Activated naive CD8-positive, alpha-beta T cell treated with anti-CD3 and anti-CD28 coated beads, Interleukin-2, amount 50 U/mL, for 24 hours (primary cell): Measurements from ENCODE around the gene TMEM130.
A peak's percentile ranks its signal among the peaks of the same experiment; 100 is the strongest.

ENCODE experiments used
- ATAC-seq: fragments of 150-1000 bp; cut with Tn5 transposase; one replicate; pipeline ENCODE4 v1.10.0; 2021
- DNase-seq: peaks from one replicate; pipeline ENCODE4 v3.0.0; 2021
- H3K27ac Mint-ChIP-seq: one replicate; pipeline ENCODE4 v1.8.0; 2021; ENCODE audit warnings: mild to moderate bottlenecking, mixed read lengths
- H3K27me3 Mint-ChIP-seq: one replicate; pipeline ENCODE4 v1.8.0; 2021; ENCODE audit warnings: mixed read lengths
- H3K36me3 Mint-ChIP-seq: one replicate; pipeline ENCODE4 v1.8.0; 2021; ENCODE audit warnings: low read depth, mixed read lengths
- H3K4me1 Mint-ChIP-seq: one replicate; pipeline ENCODE4 v1.8.0; 2021; ENCODE audit warnings: mixed read lengths
- H3K4me3 Mint-ChIP-seq: one replicate; pipeline ENCODE4 v1.8.0; 2021; ENCODE audit warnings: mild to moderate bottlenecking, moderate library complexity, mixed read lengths
- H3K9me3 Mint-ChIP-seq: one replicate; pipeline ENCODE4 v1.8.0; 2021; ENCODE audit warnings: mixed read lengths

TMEM130 gene

GRCh38 chr7:98869597-98870120, at the start of gene TMEM130:
Gene TMEM130 (minus strand): TSS chr7:98870014. CDS start chr7:98869861, 153 bp downstream.
- Mint-ChIP-seq H3K4me3 (peak within 1 kb of the TSS; percentile 72), H3K36me3 (no peaks in the 10 kb centered on the region), H3K9me3 (no peaks in the 10 kb centered on the region), H3K4me1 (peaks cover 6% of the 10 kb centered on the region), H3K27ac (no peak within 1 kb of the TSS), H3K27me3 (peaks cover 29% of the 10 kb centered on the region)
- DNase-seq: peak; percentile 10
- no peak for ATAC-seq

GRCh38 chr7:98917331-98917730, 47.5 kb upstream of the TMEM130 start:
- ATAC-seq: no peak
- peaks cover 49% of the 10 kb centered on the region for H3K36me3 Mint-ChIP-seq
- no peak for DNase-seq
- H3K27me3 Mint-ChIP-seq: no peaks in the 10 kb centered on the region
- H3K9me3 Mint-ChIP-seq: no peaks in the 10 kb centered on the region
- H3K4me3 Mint-ChIP-seq: no peak overlapping the region
- H3K4me1 Mint-ChIP-seq: no peaks in the 10 kb centered on the region
- H3K27ac Mint-ChIP-seq: no peak overlapping the region

GRCh38 chr7:98913612-98914011, 43.8 kb upstream of the TMEM130 start:
- H3K27me3 Mint-ChIP-seq: no peaks in the 10 kb centered on the region

GRCh38 chr7:98913026-98913425, 43.2 kb upstream of the TMEM130 start:
- no peak for DNase-seq
- H3K36me3 Mint-ChIP-seq: peaks cover 50% of the 10 kb centered on the region
- no peaks in the 10 kb centered on the region for H3K27me3 Mint-ChIP-seq
- no peaks in the 10 kb centered on the region for H3K4me1 Mint-ChIP-seq
- H3K4me3 Mint-ChIP-seq: no peak overlapping the region
- ATAC-seq: no peak
- no peaks in the 10 kb centered on the region for H3K9me3 Mint-ChIP-seq
- H3K27ac Mint-ChIP-seq: no peak overlapping the region

More at GRCh38 chr7:98913612-98914011, 43.8 kb upstream of the TMEM130 start:
- DNase-seq (no peak), ATAC-seq (no peak)
- H3K36me3 Mint-ChIP-seq: peaks cover 45% of the 10 kb centered on the region
- no peaks in the 10 kb centered on the region for H3K9me3 Mint-ChIP-seq
- H3K4me1 Mint-ChIP-seq: no peaks in the 10 kb centered on the region
- H3K4me3 Mint-ChIP-seq: no peak overlapping the region
- H3K27ac Mint-ChIP-seq: no peak overlapping the region

GRCh38 chr7:98911916-98912315, 42.1 kb upstream of the TMEM130 start:
- H3K36me3 Mint-ChIP-seq: peaks cover 48% of the 10 kb centered on the region
- H3K9me3 Mint-ChIP-seq: no peaks in the 10 kb centered on the region
- H3K4me1 Mint-ChIP-seq: no peaks in the 10 kb centered on the region
- ATAC-seq (no peak), DNase-seq (no peak)
- H3K27ac Mint-ChIP-seq: no peak overlapping the region
- no peak overlapping the region for H3K4me3 Mint-ChIP-seq
- H3K27me3 Mint-ChIP-seq: no peaks in the 10 kb centered on the region

GRCh38 chr7:98910427-98910826, 40.6 kb upstream of the TMEM130 start:
- H3K27me3 Mint-ChIP-seq: no peaks in the 10 kb centered on the region
- ATAC-seq (no peak), DNase-seq (no peak)
- H3K4me3 Mint-ChIP-seq: no peak overlapping the region
- no peak overlapping the region for H3K27ac Mint-ChIP-seq
- H3K4me1 Mint-ChIP-seq: no peaks in the 10 kb centered on the region
- no peaks in the 10 kb centered on the region for H3K9me3 Mint-ChIP-seq
- peaks cover 49% of the 10 kb centered on the region for H3K36me3 Mint-ChIP-seq

- Mint-ChIP-seq H3K4me1 (no peaks in the 10 kb centered on the region), H3K9me3 (no peaks in the 10 kb centered on the region), H3K27ac (no peak overlapping the region), H3K27me3 (no peaks in the 10 kb centered on the region), H3K4me3 (no peak overlapping the region), H3K36me3 (peaks cover 53% of the 10 kb centered on the region)
- DNase-seq: no peak
- ATAC-seq: no peak
Observed at GRCh38 chr7:98909487-98909886, 39.7 kb upstream of the TMEM130 start.

GRCh38 chr7:98908585-98908984, 38.8 kb upstream of the TMEM130 start:
- H3K36me3 Mint-ChIP-seq: peaks cover 58% of the 10 kb centered on the region
- H3K27ac Mint-ChIP-seq: no peak overlapping the region
- no peaks in the 10 kb centered on the region for H3K4me1 Mint-ChIP-seq
- no peak overlapping the region for H3K4me3 Mint-ChIP-seq
- H3K9me3 Mint-ChIP-seq: no peaks in the 10 kb centered on the region
- DNase-seq (no peak), ATAC-seq (no peak)
- no peaks in the 10 kb centered on the region for H3K27me3 Mint-ChIP-seq

GRCh38 chr7:98907570-98907969, 37.8 kb upstream of the TMEM130 start:
- no peaks in the 10 kb centered on the region for H3K27me3 Mint-ChIP-seq

GRCh38 chr7:98903246-98903645, 33.4 kb upstream of the TMEM130 start:
- H3K27ac Mint-ChIP-seq: no peak overlapping the region
- no peaks in the 10 kb centered on the region for H3K4me1 Mint-ChIP-seq
- peaks cover 71% of the 10 kb centered on the region for H3K36me3 Mint-ChIP-seq
- no peaks in the 10 kb centered on the region for H3K9me3 Mint-ChIP-seq
- DNase-seq (no peak), ATAC-seq (no peak)
- no peak overlapping the region for H3K4me3 Mint-ChIP-seq
- no peaks in the 10 kb centered on the region for H3K27me3 Mint-ChIP-seq

More at GRCh38 chr7:98907570-98907969, 37.8 kb upstream of the TMEM130 start:
- H3K36me3 Mint-ChIP-seq: peaks cover 57% of the 10 kb centered on the region
- no peaks in the 10 kb centered on the region for H3K9me3 Mint-ChIP-seq
- DNase-seq: no peak
- ATAC-seq: no peak
- no peaks in the 10 kb centered on the region for H3K4me1 Mint-ChIP-seq
- H3K27ac Mint-ChIP-seq: no peak overlapping the region
- no peak overlapping the region for H3K4me3 Mint-ChIP-seq

- Mint-ChIP-seq H3K27ac (no peak overlapping the region), H3K36me3 (peaks cover 70% of the 10 kb centered on the region), H3K4me3 (no peak overlapping the region), H3K9me3 (no peaks in the 10 kb centered on the region), H3K27me3 (no peaks in the 10 kb centered on the region), H3K4me1 (no peaks in the 10 kb centered on the region)
- DNase-seq (no peak), ATAC-seq (no peak)
Observed at GRCh38 chr7:98902523-98902922, 32.7 kb upstream of the TMEM130 start.

GRCh38 chr7:98900815-98901214, 31.0 kb upstream of the TMEM130 start:
- no peaks in the 10 kb centered on the region for H3K4me1 Mint-ChIP-seq
- DNase-seq: no peak
- peaks cover 71% of the 10 kb centered on the region for H3K36me3 Mint-ChIP-seq
- ATAC-seq: no peak
- H3K4me3 Mint-ChIP-seq: no peak overlapping the region
- no peaks in the 10 kb centered on the region for H3K9me3 Mint-ChIP-seq
- H3K27ac Mint-ChIP-seq: no peak overlapping the region
- H3K27me3 Mint-ChIP-seq: no peaks in the 10 kb centered on the region

GRCh38 chr7:98899816-98900215, 30.0 kb upstream of the TMEM130 start:
- Mint-ChIP-seq H3K4me1 (no peaks in the 10 kb centered on the region), H3K4me3 (no peak overlapping the region), H3K9me3 (no peaks in the 10 kb centered on the region), H3K36me3 (peaks cover 71% of the 10 kb centered on the region), H3K27me3 (no peaks in the 10 kb centered on the region), H3K27ac (no peak overlapping the region)
- ATAC-seq (no peak), DNase-seq (no peak)

- no peak for ATAC-seq
- no peak for DNase-seq
- H3K4me1 Mint-ChIP-seq: peaks cover 2% of the 10 kb centered on the region
- H3K4me3 Mint-ChIP-seq: no peak overlapping the region
- H3K27ac Mint-ChIP-seq: no peak overlapping the region
- H3K9me3 Mint-ChIP-seq: no peaks in the 10 kb centered on the region
- no peaks in the 10 kb centered on the region for H3K27me3 Mint-ChIP-seq
- H3K36me3 Mint-ChIP-seq: peaks cover 51% of the 10 kb centered on the region
Observed at GRCh38 chr7:98892609-98893008, 22.8 kb upstream of the TMEM130 start.

GRCh38 chr7:98887038-98887437, 17.2 kb upstream of the TMEM130 start:
- no peaks in the 10 kb centered on the region for H3K27me3 Mint-ChIP-seq
- H3K36me3 Mint-ChIP-seq: peaks cover 49% of the 10 kb centered on the region
- peaks cover 6% of the 10 kb centered on the region for H3K4me1 Mint-ChIP-seq
- DNase-seq: no peak
- no peaks in the 10 kb centered on the region for H3K9me3 Mint-ChIP-seq
- no peak overlapping the region for H3K27ac Mint-ChIP-seq
- ATAC-seq: no peak
- H3K4me3 Mint-ChIP-seq: no peak overlapping the region

- Mint-ChIP-seq H3K9me3 (no peaks in the 10 kb centered on the region), H3K27ac (no peak overlapping the region), H3K4me3 (no peak overlapping the region), H3K4me1 (peaks cover 23% of the 10 kb centered on the region), H3K36me3 (peaks cover 52% of the 10 kb centered on the region), H3K27me3 (no peaks in the 10 kb centered on the region)
- DNase-seq: no peak
- no peak for ATAC-seq
Observed at GRCh38 chr7:98884416-98884815, 14.6 kb upstream of the TMEM130 start.
